HG03439 (cell line): ENCODE measurements around the gene TJP2.

Source experiments
- ATAC-seq: cut with Tn5 transposase; IDR thresholded peaks from one replicate; pipeline ENCODE4 v1.9.1; 2021; ENCODE audit warnings: mild to moderate bottlenecking, moderate library complexity; ENCODE audit not compliant: unreplicated experiment

Gene TJP2

DNA sequence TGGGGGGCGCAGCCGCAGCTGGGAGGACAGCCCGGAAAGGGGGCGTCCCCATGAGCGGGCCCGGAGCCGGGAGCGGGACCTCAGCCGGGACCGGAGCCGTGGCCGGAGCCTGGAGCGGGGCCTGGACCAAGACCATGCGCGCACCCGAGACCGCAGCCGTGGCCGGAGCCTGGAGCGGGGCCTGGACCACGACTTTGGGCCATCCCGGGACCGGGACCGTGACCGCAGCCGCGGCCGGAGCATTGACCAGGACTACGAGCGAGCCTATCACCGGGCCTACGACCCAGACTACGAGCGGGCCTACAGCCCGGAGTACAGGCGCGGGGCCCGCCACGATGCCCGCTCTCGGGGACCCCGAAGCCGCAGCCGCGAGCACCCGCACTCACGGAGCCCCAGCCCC lies 47.0 kb downstream of the TJP2 start:
- no peak for ATAC-seq

DNA sequence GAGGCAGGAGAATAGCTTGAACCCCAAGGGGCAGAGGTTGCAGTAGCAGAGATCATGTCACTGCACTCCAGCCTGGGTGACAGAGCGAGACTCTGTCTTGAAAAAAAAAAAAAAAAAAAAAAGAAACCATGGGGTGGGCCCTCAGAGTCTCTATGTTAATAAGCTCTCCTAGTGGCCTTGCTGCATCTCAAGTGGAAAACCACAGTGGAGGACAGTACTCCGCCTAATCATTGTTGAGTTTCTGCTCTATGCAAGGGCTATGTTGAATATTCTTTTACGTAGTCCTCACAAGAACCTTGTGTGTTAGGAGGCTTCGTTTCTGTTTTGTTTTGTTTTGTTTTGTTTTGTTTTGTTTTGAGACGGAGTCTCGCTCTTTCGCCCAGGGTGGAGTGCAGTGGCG lies 48.9 kb downstream of the TJP2 start:
- ATAC-seq, result no peak

DNA sequence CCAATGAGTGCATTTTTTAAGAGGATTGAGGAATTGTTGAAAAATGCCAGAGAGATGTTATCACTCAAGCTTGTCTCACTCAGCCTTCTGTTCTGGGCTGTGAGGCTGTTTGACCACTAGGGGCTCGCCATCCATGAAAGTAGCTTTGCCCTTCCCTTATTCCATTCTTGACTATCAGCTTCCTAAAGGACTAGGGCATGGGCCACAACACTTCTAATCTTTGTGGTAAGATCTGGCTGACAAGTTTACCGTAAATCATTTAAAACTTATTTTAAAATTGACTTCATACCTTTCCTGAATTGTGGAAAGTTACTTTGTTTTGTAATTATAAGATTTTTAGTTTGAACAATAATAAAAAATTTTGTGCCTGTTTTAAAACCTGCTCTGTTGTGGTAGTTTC lies 49.5 kb downstream of the TJP2 start:
- no peak for ATAC-seq

DNA sequence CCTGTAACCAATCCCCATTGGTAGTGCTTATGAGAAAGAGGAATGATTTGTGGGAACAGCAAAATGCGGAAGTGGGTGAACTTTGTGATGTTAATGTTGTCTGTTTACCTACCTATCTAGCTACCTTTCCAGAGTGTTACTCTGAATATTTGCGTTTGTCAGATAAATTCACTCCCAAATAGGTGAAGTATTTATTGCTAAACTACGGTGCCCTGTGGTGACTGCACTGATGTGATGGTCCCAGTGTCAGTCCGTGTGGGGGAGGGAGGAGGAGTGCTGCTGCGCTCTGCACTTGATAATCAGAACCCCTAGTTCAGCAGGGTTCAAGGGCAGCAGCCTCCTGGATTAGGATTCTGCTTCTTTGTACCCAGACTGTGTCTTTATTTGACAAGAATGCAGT lies 55.3 kb downstream of the TJP2 start:
- ATAC-seq, result no peak

DNA sequence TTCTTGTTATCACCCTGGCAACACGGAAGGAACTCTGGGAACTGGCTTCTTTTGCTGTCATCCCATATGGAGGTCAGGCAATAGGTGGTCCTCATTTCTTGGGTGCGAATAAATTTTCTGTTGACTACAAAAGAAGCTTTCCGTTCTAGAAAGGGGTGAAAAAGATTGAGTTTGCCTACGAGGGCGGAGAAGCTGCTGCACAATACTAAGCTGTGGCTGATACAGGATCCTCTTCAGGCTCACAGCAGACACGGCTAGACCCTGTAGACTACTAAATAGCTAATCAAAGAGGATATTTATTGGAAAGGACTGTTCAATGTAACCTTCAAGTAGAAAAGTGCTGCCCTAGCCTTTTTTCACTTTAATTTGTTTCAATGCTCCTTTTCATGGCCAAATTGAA lies 58.1 kb downstream of the TJP2 start:
- ATAC-seq, result no peak

DNA sequence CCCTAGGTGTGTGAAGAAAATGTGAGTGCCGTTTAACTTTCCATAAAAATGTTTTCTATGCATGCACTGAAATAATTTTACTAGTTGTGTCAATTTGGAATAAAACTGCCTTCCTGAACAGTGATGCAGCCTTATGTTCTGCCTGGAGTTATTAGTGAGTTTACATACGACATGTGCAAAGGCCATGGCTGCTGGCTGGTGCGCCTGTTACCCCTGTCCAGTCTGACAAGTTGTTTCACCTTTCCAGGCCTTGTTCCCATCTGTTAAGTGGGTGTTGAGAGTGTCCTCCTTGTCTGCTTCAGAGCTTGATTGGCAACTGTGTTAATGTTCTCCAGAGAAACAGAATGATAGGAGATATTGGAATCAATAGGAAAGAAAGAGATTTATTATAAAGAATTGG lies 60.6 kb downstream of the TJP2 start:
- ATAC-seq, result no peak

DNA sequence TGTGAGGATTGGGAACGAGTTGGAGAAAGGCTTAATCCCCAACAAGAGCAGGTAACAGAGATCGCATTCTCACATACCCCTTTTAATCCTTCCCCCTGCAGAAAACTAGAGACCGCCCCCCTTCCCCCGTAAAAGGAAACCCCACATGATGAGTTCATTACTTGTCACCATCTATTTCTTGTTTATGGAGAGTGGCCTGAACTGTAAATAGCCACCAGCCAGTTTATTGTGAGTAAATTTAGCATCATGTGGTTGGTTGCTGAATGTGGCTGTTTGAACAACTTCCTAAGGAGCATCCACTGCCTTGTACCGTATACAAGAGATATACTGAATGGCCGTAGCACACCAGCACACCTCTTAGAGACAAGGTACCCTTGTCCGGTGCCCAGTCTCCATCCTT lies 62.1 kb downstream of the TJP2 start:
- ATAC-seq, result no peak

DNA sequence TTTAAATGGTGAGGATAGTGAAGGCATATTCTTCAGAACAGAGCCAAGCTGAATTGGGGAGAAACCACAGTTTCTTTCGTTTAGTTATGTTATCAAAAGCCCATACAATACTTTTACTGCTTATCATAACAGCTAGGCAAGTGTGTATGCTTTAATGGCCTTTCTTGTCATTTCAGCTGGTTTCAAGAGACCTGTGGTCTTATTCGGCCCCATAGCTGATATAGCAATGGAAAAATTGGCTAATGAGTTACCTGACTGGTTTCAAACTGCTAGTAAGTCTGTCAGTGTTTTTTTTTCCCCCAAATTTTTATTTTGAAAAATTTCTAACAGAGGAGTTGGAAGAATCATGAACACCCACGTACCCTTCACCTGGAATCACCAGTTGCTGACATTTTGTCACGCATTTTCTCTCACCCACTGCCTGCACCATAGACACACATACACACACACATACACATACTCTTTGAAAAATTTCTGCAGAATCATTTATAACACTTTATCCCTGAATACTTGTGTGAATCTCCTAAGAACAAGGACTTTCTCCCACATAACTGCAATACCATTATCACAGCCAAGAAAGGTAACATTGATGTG lies 63.7 kb downstream of the TJP2 start:
- ATAC-seq, result no peak

DNA sequence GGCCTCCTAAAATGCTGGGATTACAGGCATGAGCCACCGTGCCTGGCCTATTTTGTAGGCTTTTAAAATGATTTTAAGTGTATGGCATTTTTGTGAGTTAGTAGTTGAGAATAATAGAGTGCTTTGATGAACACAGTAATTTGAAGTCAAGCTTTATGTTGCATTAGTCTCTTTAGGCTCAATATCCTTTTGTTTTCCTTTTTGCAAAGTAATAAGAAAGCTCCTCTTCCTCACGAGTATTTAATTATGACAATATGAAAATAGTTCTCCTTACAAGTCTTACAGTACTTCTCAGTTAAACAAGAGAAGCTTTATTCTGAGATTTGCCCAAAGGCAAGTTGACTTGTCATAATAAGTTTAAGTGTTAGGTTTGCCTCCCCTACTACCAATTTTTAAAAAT lies 69.0 kb downstream of the TJP2 start:
- no peak for ATAC-seq

DNA sequence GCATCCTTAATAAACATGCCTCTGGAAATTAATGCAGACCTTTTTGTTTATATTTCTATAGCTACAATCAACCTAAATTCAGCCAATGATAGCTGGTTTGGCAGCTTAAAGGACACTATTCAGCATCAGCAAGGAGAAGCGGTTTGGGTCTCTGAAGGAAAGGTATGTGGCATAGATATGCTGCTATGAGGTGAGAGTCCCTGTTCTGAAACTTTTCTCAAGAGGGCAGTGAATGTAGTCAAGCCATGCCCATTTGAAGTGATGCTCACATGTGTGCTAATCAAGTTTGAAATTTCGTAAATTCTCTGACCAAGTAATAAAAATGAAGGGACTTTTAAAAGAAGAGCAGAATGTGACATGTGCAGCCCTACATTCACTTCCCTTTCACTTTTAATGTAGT lies 72.6 kb downstream of the TJP2 start:
- ATAC-seq, result no peak

DNA sequence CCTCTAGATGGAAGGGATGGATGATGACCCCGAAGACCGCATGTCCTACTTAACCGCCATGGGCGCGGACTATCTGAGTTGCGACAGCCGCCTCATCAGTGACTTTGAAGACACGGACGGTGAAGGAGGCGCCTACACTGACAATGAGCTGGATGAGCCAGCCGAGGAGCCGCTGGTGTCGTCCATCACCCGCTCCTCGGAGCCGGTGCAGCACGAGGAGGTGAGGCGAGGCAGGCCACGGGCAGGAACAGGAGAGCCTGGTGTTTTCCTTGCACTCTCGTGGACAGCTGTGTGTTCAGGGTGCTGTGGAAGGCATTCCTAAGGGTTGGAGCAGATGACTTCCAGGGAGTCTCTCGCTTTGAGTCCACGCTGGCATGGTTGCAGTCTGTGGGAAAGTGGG lies 73.9 kb downstream of the TJP2 start:
- ATAC-seq, result no peak

DNA sequence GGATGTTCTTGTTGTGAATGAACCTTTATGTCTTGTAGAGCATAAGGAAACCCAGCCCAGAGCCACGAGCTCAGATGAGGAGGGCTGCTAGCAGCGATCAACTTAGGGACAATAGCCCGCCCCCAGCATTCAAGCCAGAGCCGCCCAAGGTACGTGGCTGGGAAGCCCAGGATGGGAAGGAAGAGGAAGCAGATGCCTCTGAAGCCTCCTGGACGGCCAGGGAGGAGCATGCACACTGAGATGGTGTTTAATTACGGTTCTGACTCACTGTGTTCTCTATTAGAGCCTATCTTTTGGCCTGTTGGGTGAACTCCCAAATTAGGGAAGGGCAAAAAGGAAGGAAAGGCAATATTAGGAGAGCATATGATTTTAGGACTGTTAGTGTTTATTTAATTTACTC lies 75.3 kb downstream of the TJP2 start:
- no peak for ATAC-seq

DNA sequence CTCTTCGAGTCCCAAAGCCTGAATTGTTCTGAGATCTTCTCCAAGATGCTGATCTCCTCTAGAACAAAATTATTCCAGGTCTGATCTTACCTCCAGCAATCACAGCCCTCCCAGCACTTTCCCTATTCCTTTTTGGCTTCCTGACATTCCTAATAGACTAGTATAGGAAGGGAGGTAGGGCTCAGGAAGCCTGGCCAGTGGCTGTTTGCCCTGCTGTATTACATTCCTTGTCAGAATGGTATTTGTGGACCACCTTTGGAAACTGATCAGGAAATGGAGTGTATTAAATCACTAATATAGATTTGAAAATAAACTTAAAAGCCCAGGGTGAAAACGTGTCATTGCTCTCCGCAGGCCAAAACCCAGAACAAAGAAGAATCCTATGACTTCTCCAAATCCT lies 76.6 kb downstream of the TJP2 start:
- ATAC-seq, result no peak

DNA sequence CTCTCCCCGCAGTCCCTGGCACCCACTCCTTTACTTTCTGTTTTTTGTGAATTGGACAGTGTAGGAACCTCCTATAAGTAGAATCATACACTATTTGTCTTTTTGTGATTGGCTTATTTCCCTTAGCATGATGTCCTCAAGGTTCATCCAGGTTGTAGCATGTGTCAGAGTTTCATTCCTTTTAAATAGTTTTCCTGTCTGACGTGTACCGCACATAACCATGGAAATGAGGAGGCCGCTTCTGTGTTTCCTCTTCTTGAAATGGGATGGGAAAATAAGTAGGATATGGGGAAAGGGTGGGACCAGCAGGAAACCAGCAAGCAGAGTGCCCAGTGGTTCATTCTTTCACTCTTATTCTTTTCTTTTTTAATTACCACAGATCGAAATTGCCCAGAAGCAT lies 78.4 kb downstream of the TJP2 start:
- ATAC-seq, result no peak

DNA sequence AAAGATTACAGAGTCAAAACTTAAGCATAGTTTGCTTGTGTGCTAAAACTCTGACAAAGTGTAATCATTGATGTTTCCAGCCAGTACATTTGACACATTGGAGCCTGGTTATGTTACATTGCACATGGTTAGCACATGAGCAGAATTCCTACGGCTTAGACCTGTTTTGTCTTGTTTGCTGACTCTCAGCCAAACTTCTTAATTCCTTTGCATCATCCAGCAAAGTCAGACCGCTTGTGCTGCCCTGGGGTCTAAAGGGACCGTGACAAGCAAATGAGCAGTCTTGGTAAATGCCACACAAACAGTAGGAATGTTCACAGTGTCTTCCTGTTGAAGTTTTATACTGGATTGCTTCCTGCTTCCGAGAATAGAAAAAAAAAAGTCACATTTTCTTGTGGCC lies 79.0 kb downstream of the TJP2 start:
- ATAC-seq, result no peak

DNA sequence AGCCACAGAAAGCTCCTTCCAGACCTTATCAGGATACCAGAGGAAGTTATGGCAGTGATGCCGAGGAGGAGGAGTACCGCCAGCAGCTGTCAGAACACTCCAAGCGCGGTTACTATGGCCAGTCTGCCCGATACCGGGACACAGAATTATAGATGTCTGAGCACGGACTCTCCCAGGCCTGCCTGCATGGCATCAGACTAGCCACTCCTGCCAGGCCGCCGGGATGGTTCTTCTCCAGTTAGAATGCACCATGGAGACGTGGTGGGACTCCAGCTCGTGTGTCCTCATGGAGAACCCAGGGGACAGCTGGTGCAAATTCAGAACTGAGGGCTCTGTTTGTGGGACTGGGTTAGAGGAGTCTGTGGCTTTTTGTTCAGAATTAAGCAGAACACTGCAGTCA lies 80.1 kb downstream of the TJP2 start:
- ATAC-seq, result no peak

DNA sequence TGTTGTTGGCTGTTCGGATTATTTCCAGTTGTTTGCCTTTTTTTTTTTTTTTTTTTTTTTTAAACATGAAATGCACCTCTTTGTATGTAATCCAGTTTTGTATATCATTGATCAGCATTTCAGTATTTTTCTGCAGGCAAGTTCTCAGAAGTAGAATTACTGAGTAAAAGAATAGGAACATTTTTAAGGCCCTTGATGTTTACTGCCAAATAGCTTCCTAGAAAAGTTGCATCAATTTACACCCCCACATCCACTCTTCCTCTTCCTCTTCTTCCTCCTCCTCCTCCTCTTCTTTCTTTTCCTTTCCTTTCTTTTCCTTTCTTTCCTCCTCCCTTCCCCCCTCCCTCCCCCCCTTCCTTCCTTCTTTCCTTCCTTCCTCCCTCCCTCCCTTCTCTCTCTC lies 81.5 kb downstream of the TJP2 start:
- no peak for ATAC-seq

DNA sequence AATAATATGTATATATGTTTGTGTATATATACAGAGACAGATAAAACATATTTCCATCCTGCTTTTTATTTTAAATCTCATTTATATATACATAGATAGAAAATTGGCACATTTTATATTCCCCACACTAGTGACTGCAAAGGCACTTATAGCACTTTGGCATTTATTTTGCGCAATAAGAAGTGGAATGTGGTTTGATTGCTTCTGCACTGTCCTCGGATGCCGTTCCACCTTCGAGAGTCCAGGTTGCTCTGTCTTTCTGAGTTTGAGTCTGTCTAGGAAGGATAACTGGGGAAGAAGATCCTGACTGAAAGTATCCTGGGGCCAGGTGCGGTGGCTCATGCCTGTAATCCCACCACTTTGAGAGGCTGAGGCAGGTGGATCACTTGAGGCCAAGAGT lies 84.5 kb downstream of the TJP2 start:
- no peak for ATAC-seq

DNA sequence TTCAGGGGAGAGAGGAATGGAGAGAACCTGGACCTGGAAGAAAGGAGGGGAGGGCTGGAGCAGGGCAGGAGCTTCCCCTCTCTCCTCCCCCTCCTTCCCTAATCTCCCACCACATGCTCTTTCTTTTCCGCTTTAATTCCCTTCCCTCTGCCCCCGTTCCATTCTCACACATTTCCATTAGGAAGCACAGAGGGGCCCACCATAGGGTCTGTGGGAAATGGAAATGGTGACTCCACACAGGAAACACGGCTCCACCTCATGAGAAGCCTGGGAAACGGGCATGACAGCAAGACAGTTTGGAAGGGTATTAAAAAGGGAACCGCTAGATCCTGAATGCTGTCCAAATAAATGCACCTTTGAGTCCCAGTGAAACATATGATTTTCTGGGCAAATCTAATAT lies 86.1 kb downstream of the TJP2 start:
- ATAC-seq, result no peak

DNA sequence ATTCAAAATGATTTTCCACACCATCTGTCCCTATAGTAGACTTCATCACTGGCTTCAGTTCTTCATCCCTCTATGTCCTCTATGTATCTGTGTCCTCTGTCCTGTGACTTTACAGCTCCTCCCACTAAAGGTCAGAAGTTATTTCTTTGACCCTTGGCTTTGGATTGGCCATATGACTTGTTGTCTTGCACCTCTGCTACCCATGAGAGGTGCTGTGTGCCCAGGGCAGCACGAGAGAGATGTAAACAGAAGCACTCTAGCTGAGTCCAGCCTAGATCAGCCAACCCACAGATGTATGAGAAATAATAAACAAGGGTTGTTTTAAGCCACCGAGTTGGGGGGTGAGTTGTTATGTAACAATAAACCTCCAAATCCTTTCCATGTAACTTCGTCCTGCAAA lies 87.6 kb downstream of the TJP2 start:
- no peak for ATAC-seq

DNA sequence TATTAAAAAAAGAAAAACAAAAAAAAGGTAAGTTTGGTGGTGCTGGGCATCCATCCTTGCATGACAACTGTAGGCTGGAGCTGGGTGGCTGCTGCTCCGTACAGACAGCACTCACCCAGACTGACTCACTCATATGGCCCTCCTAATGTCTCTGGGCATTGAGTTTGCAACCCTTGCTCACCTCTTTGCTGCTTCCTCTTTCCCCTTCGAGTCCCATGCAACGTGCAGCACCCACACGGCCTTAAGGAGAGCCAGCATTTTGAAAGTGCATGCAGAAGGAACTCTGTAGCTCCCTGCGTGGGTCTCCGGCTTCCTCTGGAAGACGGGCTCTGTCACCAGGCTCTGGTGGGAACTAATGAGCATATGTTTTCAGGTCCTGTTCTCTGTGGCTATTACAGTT lies 90.4 kb downstream of the TJP2 start:
- no peak for ATAC-seq

DNA sequence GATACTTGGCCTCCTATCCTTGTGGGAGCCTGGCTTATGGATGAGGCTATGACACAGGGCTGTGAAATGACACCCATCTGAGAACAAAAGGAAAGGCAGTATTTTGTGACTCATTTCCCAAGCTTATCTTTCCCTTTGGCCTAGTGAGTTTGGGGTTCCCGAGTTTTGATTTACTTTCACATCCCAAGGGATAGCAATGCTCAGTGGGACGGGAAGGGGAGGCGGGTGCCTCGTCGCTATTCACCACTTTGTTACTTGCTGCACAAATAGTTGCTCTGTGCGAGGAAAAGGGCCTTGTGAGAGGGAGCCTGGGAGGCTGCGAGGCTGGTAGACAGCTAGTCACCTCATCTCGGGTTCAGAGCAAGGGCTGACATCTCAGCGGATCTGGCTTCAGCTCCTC lies 91.8 kb downstream of the TJP2 start:
- no peak for ATAC-seq

DNA sequence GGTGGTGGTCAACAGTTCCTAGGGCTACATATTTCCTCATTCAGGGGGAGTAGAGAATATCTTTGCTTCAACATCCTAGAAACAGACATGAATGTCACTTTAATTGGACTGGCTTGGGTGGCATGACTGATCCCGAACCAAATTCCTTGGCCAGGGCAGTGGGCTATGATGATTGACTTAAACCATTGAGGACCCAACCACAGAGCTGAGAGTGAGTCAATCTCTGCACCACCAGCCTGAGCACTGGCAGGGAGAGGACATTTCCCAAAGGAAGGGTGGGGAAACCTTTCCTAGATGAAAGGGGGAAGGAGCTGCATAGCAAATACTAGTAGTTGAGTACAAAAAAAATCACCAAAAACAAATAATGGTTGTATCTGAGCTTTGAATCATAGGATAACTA lies 98.1 kb downstream of the TJP2 start:
- no peak for ATAC-seq

DNA sequence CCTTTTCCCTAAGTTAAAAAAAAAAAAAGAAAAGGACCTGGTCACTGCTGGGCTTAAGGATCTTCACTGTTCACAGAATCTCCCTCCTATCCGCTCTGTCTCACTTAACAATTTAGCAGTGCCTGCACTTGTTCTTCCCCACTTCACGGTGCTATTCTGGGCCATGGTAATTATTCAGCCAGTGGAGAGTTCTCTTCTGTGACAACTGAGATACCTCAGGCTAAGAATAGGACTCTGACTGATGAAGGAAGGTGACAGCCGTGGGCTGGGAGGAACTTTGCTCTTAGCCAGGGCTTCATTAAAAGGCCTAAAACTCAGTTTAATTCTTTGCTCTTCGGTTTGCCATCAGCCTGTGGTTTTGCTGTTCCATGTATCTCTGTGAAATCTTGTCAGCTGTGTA lies 99.1 kb downstream of the TJP2 start:
- no peak for ATAC-seq
